Loucy (cell line): ENCODE results near the gene SAMMSON.

Experiments used
- H2AFZ ChIP-seq: fragments of 200-600 bp; sonication (generic); 2 replicates; pipeline ENCODE4 v1.6.0; 2016; ENCODE audit warnings: antibody characterized with exemption, mild to moderate bottlenecking, low read length, moderate library complexity
- H3F3A ChIP-seq: fragments of 200-600 bp; 2 replicates; pipeline ENCODE4 v1.6.0; 2016; ENCODE audit warnings: antibody characterized with exemption, low read depth, mild to moderate bottlenecking
- H3K27me3 ChIP-seq: fragments of 200-600 bp; sonication (generic); 2 replicates; pipeline ENCODE4 v1.6.1; 2014; ENCODE audit warnings: low read length, mild to moderate bottlenecking; ENCODE audit not compliant: insufficient read depth, poor library complexity, severe bottlenecking
- H3K36me3 ChIP-seq: fragments of 200-600 bp; sonication (generic); 2 replicates; pipeline ENCODE4 v1.6.1; 2016; ENCODE audit warnings: low read length; ENCODE audit not compliant: insufficient read depth
- H3K4me1 ChIP-seq: fragments of 200-600 bp; sonication (generic); 2 replicates; pipeline ENCODE4 v1.5.1; 2014; ENCODE audit warnings: low read length, mild to moderate bottlenecking; ENCODE audit not compliant: insufficient read depth, poor library complexity, severe bottlenecking
- H3K4me2 ChIP-seq: fragments of 200-600 bp; sonication (generic); 2 replicates; pipeline ENCODE4 v1.6.0; 2014; ENCODE audit warnings: antibody characterized with exemption, low read length, low read depth, mild to moderate bottlenecking; ENCODE audit not compliant: poor library complexity, severe bottlenecking
- H3K4me3 ChIP-seq: fragments of 200-600 bp; sonication (generic); 2 replicates; pipeline ENCODE4 v1.5.1; 2014; ENCODE audit warnings: low read length, mild to moderate bottlenecking, mixed read lengths; ENCODE audit not compliant: poor library complexity, severe bottlenecking
- H3K79me2 ChIP-seq: fragments of 200-600 bp; sonication (generic); 2 replicates; pipeline ENCODE4 v1.6.1; 2014; ENCODE audit warnings: low read length; ENCODE audit not compliant: insufficient read depth
- H3K9ac ChIP-seq: fragments of 200-600 bp; sonication (generic); 2 replicates; pipeline ENCODE4 v1.6.0; 2014; ENCODE audit warnings: mild to moderate bottlenecking, low read depth, low read length, moderate library complexity; ENCODE audit not compliant: poor library complexity, severe bottlenecking
- H3K9me2 ChIP-seq: fragments of 200-600 bp; sonication (generic); replicated peaks from 2 replicates; pipeline ENCODE4 v1.6.1; 2016; ENCODE audit warnings: low read depth, low read length, mixed read lengths
- H3K9me3 ChIP-seq: fragments of 200-600 bp; sonication (generic); 2 replicates; pipeline ENCODE4 v1.6.1; 2014; ENCODE audit warnings: mild to moderate bottlenecking, antibody characterized with exemption, low read length, low read depth; ENCODE audit not compliant: insufficient read depth
- H4K20me1 ChIP-seq: fragments of 200-600 bp; sonication (generic); 2 replicates; pipeline ENCODE4 v1.6.0; 2014; ENCODE audit warnings: antibody characterized with exemption, low read length, mild to moderate bottlenecking; ENCODE audit not compliant: insufficient read depth, poor library complexity, severe bottlenecking
- EZH2phosphoT487 ChIP-seq: fragments of 200-600 bp; IDR thresholded peaks from 2 replicates; pipeline ENCODE4 v1.6.1; 2018; ENCODE audit warnings: antibody characterized with exemption, mild to moderate bottlenecking, moderate library complexity, borderline replicate concordance
- TF ChIP-seq, protein P1 (sequence below): fragments of 200-600 bp; sonication (generic); conservative IDR thresholded peaks from 2 replicates; pipeline ENCODE4 v1.5.1; 2014; ENCODE audit warnings: mild to moderate bottlenecking, antibody characterized with exemption, low read length

SAMMSON gene

DNA sequence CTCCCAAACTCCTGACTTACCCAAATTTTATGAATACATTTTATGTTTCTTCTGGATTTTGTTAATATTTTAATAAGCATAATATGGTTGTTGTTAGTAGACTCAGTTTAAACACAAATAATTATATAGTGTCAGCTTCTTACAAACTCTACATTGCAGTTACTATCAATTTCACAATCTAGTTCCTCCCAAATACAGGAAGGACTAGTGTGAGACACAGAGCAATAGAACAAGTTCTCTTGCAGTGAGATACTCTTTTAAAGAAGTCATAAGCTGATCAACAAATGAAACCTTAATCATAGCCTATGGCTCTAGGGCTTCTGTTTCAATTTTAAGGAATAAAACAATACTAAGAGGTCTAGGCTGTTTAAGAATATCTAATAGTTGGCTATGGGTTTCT lies 86.1 kb downstream of the SAMMSON start:
- H3K36me3 ChIP-seq, result no peaks in the 10 kb centered on the region
- H2AFZ ChIP-seq, result no peak overlapping the region
- H3K4me1 ChIP-seq, result no peaks in the 10 kb centered on the region
- H3K4me3 ChIP-seq, result no peak overlapping the region
- no peaks in the 10 kb centered on the region for H3K9me3 ChIP-seq
- no peaks in the 10 kb centered on the region for H3F3A ChIP-seq
- TF ChIP-seq EZH2phosphoT487, result no peak
- TF ChIP-seq, protein P1, sequence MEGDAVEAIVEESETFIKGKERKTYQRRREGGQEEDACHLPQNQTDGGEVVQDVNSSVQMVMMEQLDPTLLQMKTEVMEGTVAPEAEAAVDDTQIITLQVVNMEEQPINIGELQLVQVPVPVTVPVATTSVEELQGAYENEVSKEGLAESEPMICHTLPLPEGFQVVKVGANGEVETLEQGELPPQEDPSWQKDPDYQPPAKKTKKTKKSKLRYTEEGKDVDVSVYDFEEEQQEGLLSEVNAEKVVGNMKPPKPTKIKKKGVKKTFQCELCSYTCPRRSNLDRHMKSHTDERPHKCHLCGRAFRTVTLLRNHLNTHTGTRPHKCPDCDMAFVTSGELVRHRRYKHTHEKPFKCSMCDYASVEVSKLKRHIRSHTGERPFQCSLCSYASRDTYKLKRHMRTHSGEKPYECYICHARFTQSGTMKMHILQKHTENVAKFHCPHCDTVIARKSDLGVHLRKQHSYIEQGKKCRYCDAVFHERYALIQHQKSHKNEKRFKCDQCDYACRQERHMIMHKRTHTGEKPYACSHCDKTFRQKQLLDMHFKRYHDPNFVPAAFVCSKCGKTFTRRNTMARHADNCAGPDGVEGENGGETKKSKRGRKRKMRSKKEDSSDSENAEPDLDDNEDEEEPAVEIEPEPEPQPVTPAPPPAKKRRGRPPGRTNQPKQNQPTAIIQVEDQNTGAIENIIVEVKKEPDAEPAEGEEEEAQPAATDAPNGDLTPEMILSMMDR, result no peak
- H3K4me2 ChIP-seq, result no peak overlapping the region
- no peaks in the 10 kb centered on the region for H3K79me2 ChIP-seq
- no peak overlapping the region for H3K9ac ChIP-seq
- H3K9me2 ChIP-seq, result no peaks in the 10 kb centered on the region
- H4K20me1 ChIP-seq, result no peaks in the 10 kb centered on the region
- H3K27me3 ChIP-seq, result no peaks in the 10 kb centered on the region

DNA sequence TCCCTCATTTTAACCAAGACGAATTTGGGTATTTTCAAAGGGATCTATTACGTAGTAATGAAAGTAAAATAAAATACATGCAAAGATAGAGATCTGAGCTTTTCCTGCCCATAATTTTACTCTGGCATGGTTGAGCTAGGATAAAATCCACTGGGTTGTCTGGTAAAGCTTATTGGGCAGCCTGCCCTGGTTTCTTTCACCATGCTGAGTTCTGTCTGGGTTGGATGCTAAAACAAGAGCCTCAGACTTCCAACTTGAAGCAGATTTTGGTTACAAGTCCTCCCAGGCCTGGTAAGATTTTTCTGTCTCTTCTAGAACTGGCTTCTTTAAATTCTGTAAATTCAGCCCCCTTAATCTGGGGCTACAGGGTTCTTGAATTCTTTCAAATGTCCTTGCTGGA lies 86.8 kb downstream of the SAMMSON start:
- H2AFZ ChIP-seq, result no peak overlapping the region
- H3K4me1 ChIP-seq, result no peaks in the 10 kb centered on the region
- TF ChIP-seq EZH2phosphoT487, result no peak
- TF ChIP-seq, protein P1, result no peak
- H3K9ac ChIP-seq, result no peak overlapping the region
- no peaks in the 10 kb centered on the region for H3K36me3 ChIP-seq
- no peaks in the 10 kb centered on the region for H3K9me3 ChIP-seq
- no peaks in the 10 kb centered on the region for H3F3A ChIP-seq
- H3K4me2 ChIP-seq, result no peak overlapping the region
- no peaks in the 10 kb centered on the region for H3K27me3 ChIP-seq
- H3K9me2 ChIP-seq, result no peaks in the 10 kb centered on the region
- no peaks in the 10 kb centered on the region for H4K20me1 ChIP-seq
- no peaks in the 10 kb centered on the region for H3K79me2 ChIP-seq
- H3K4me3 ChIP-seq, result no peak overlapping the region

DNA sequence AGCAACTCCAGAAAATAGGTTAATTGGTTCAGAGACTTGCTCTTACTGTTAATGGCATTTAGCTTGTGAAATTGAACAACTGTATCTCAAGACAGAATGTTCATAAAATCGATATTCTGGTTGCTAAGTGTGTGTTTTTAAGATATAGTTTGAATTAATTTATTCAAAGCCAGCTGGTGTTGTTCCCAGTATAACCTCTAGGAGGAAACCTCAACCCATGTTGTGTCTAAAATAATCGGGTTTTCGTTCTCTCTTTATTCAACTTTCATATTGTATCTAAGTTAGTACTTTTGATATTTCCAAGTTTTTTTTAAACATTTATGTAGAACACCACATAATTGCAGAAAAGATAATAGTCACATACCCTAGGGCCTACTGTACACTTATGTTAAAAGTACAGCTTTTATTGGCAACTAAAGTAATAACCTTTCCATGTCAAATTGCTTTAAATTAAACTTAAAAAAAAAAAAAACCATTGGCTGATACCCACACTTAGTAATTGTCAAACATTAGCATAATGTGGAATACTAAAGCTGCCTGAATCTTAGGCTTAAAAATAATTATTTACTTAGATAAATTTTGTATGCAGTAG lies 90.9 kb downstream of the SAMMSON start:
- H3K4me1 ChIP-seq, result no peaks in the 10 kb centered on the region
- no peaks in the 10 kb centered on the region for H4K20me1 ChIP-seq
- no peaks in the 10 kb centered on the region for H3F3A ChIP-seq
- TF ChIP-seq, protein P1, result peak; percentile 78
- TF ChIP-seq EZH2phosphoT487, result no peak
- H3K9me3 ChIP-seq, result no peaks in the 10 kb centered on the region
- H2AFZ ChIP-seq, result peak overlapping the region; percentile 58
- peak overlapping the region; percentile 51 for H3K4me3 ChIP-seq
- no peak overlapping the region for H3K9ac ChIP-seq
- no peaks in the 10 kb centered on the region for H3K36me3 ChIP-seq
- H3K27me3 ChIP-seq, result no peaks in the 10 kb centered on the region
- no peaks in the 10 kb centered on the region for H3K9me2 ChIP-seq
- H3K79me2 ChIP-seq, result no peaks in the 10 kb centered on the region
- H3K4me2 ChIP-seq, result peak overlapping the region; percentile 49
